ENCODE measurements around the gene HNRNPD.

GRCh38 chr4:82403725-82404124 lies 29.9 kb upstream of the HNRNPD start:
- no peak for TF ChIP-seq EZH2 (IDR thresholded peaks at IDR 0.05; ENCODE audit: low read depth, unreplicated experiment)
- TF ChIP-seq CTCF (conservative IDR thresholded peaks at IDR 0.05; ENCODE audit: low read depth in 2 of 2) = no peak
- TF ChIP-seq POLR2AphosphoS5 (IDR thresholded peaks at IDR 0.05; ENCODE audit: low read depth) = no peak
- TF ChIP-seq ETS1 (IDR thresholded peaks at IDR 0.05) = no peak

Data from GM23338 (cell line).